B cell (primary cell): ENCODE results near the gene STMP1. TPM values are rescaled to one million over a fixed set of nuclear protein-coding genes. Genes with fewer than 3 reads are reported as not detected.

Source experiments
- ATAC-seq: fragments of 200-7000 bp; cut with Tn5 transposase; one replicate; pipeline ENCODE4 v1.10.0; 2021; ENCODE audit warnings: low read depth, mild to moderate bottlenecking, moderate number of reproducible peaks, moderate library complexity
- CTCF ChIA-PET: fragments of 350-600 bp; sonication (Branson Sonifier 250); formaldehyde crosslinking; loops from one replicate; lab custom pipeline; 2021; ENCODE audit warnings: antibody characterized with exemption, inconsistent platforms; lab: Charles Lee
- POLR2A ChIA-PET: fragments of 350-600 bp; sonication (Branson Sonifier 250); formaldehyde crosslinking; loops from one replicate; lab custom pipeline; 2021; ENCODE audit warnings: antibody characterized with exemption; lab: Charles Lee
- DNase-seq: peaks from one replicate; pipeline ENCODE4 v3.0.0; 2013
- H2AFZ ChIP-seq: 2 replicates; pipeline ENCODE4 v1.6.1; 2012; ENCODE audit warnings: mild to moderate bottlenecking, low read depth, low read length; ENCODE audit not compliant: insufficient read depth, poor library complexity, severe bottlenecking
- H3K27ac ChIP-seq, 2 donors: 1 replicate in 1 of 2; 2 replicates in 1 of 2; pipeline ENCODE4 v1.5.1; 2012 to 2013; ENCODE audit warnings: low read length in 2 of 2, mild to moderate bottlenecking in 2 of 2, moderate library complexity in 1 of 2
- H3K27me3 ChIP-seq, 4 experiments: fragments of 200-600 bp in 1 of 4; sonication (generic) in 1 of 4; replicated peaks in 1 of 4; 1 replicate in 2 of 4; 2 replicates in 2 of 4; pipeline versions ENCODE4 v1.6.1 to v1.7.0; 2013 to 2016; ENCODE audit warnings: low read length in 3 of 4, mild to moderate bottlenecking in 2 of 4, mixed read lengths in 1 of 4, moderate library complexity in 1 of 4; ENCODE audit not compliant: insufficient read depth in 4 of 4, control insufficient read depth in 3 of 4; ENCODE audit errors: control extremely low read depth in 1 of 4
- H3K36me3 ChIP-seq, 2 experiments: replicated peaks in 1 of 2; 1 replicate in 1 of 2; 2 replicates in 1 of 2; pipeline versions ENCODE4 v1.6.1 to v1.7.1; 2013; ENCODE audit warnings: low read length in 1 of 2; ENCODE audit not compliant: insufficient read depth in 2 of 2, control insufficient read depth in 1 of 2; ENCODE audit errors: control extremely low read depth in 1 of 2, extremely low read depth in 1 of 2
- H3K4me1 ChIP-seq, 2 donors: fragments of 200-600 bp in 1 of 2; sonication (generic) in 1 of 2; 1 replicate in 1 of 2; 2 replicates in 1 of 2; pipeline versions ENCODE4 v1.5.1 to v1.6.1; 2013 to 2017; ENCODE audit warnings: low read length in 2 of 2; ENCODE audit not compliant: control insufficient read depth in 2 of 2, insufficient read depth in 2 of 2
- H3K4me2 ChIP-seq: replicated peaks from 2 replicates; pipeline ENCODE3; 2012; ENCODE audit warnings: mild to moderate bottlenecking, low read depth, low read length; ENCODE audit not compliant: poor library complexity, severe bottlenecking
- H3K4me3 ChIP-seq, 5 experiments: fragments of 200-600 bp in 1 of 5; sonication (generic) in 1 of 5; 1 replicate in 3 of 5; 2 replicates in 2 of 5; pipeline versions ENCODE4 v1.5.1 to v1.7.0; 2011 to 2016; ENCODE audit warnings: low read length in 4 of 5, mild to moderate bottlenecking in 4 of 5, low read depth in 2 of 5, control low read depth in 1 of 5, moderate library complexity in 1 of 5; ENCODE audit not compliant: insufficient read depth in 1 of 5; ENCODE audit errors: control extremely low read depth in 1 of 5, extremely low read depth in 1 of 5
- H3K79me2 ChIP-seq: fragments of 200-600 bp; sonication (generic); one replicate; pipeline ENCODE4 v1.6.0; 2016; ENCODE audit warnings: low read length; ENCODE audit not compliant: control insufficient read depth, insufficient read depth
- H3K9ac ChIP-seq: fragments of 200-600 bp; sonication (generic); 2 replicates; pipeline ENCODE4 v1.6.1; 2017; ENCODE audit warnings: mild to moderate bottlenecking, low read length, moderate library complexity
- H3K9me3 ChIP-seq, 3 donors: one replicate each; pipeline versions ENCODE4 v1.6.1 to v1.7.1; 2013; ENCODE audit warnings: low read length in 2 of 3; ENCODE audit not compliant: control insufficient read depth in 2 of 3, insufficient read depth in 1 of 3; ENCODE audit errors: control extremely low read depth in 1 of 3
- H4K20me1 ChIP-seq: 2 replicates; pipeline ENCODE4 v1.6.0; 2012; ENCODE audit warnings: mild to moderate bottlenecking, low read length; ENCODE audit not compliant: insufficient read depth, control insufficient read depth, poor library complexity, severe bottlenecking
- H3K27ac Mint-ChIP-seq: one replicate; pipeline ENCODE4 v1.8.0; 2021; ENCODE audit warnings: mixed read lengths
- H3K27me3 Mint-ChIP-seq: one replicate; pipeline ENCODE4 v1.8.0; 2021; ENCODE audit warnings: mixed read lengths
- H3K4me1 Mint-ChIP-seq: one replicate; pipeline ENCODE4 v1.8.0; 2021; ENCODE audit warnings: mixed read lengths
- H3K4me3 Mint-ChIP-seq: one replicate; pipeline ENCODE4 v1.8.0; 2021; ENCODE audit warnings: mixed read lengths
- H3K9me3 Mint-ChIP-seq: one replicate; pipeline ENCODE4 v1.8.0; 2022; ENCODE audit warnings: mixed read lengths; ENCODE audit not compliant: insufficient read depth
- CTCF ChIP-seq: fragments of 200-600 bp; IDR thresholded peaks from one replicate; pipeline ENCODE4 v1.8.0; 2022; ENCODE audit warnings: antibody characterized with exemption, mild to moderate bottlenecking
- EZH2 ChIP-seq: IDR thresholded peaks from 2 replicates; pipeline ENCODE4 v1.6.1; 2012; ENCODE audit warnings: borderline replicate concordance, low read depth, mild to moderate bottlenecking, moderate library complexity, low read length; ENCODE audit not compliant: insufficient read depth, poor library complexity, severe bottlenecking
- WGBS: methylation state at CpG from one replicate; pipeline ENCODE4 v1.1.5; 2013; ENCODE audit warnings: missing lambda C conversion rate; ENCODE audit not compliant: insufficient coverage; 5-methylcytosine and 5-hydroxymethylcytosine counted together
- intact Hi-C: fragments of 100-400 bp; cut with micrococcal nuclease; formaldehyde crosslinking; loops from one replicate; pipeline ENCODE4 v1.10.0; 2022
- polyA plus RNA-seq: library from polyadenylated mRNA; depleted of rRNA; stranded (reverse); fragments of >200 nt; gene quantifications from 2 replicates; pipeline ENCODE4 v1.2.3, GENCODE V29; 2012
- total RNA-seq, 2 donors: library from RNA; stranded (reverse); fragments of 120-200 nt in 1 of 2; gene quantifications; 1 replicate in 1 of 2; 2 replicates in 1 of 2; pipeline versions ENCODE4 v1.2.3 to v1.2.4, GENCODE V29; 2013 to 2022

STMP1 gene
- total and polyA plus RNA-seq, 2 donors (not counting 1 experiment from before 2014, with no cell fraction given), result 11.0 to 33.5 TPM

DNA sequence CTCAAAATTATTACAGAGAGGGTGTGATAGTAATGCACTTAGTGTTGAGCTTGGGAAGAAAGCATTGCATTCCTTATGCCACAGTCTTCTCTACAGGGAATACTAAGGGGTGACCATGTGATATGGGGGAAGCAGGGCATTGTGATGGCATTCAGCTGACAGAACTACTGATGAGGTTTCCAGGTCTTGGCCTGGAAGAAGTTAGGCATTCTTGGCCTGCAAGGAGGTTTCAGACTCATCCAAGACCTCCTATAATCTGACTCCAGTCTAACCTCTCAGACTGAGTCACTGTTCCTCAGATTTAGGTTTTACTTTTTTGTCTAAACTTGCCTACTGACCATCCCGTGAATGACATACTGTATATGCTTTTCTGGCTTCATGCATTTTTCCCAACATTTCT, 7.9 kb downstream of the STMP1 start:
- no peak overlapping the region for H3K4me2 ChIP-seq
- Mint-ChIP-seq H3K27ac (no peak overlapping the region), H3K4me1 (peaks cover 34% of the 10 kb centered on the region), H3K9me3 (no peaks in the 10 kb centered on the region), H3K4me3 (no peak overlapping the region), H3K27me3 (no peaks in the 10 kb centered on the region)
- H3K4me3 ChIP-seq, result no peak overlapping the region
- DNase-seq (no peak), ATAC-seq (no peak)
- no peak overlapping the region for H3K9ac ChIP-seq
- H3K9me3 ChIP-seq, result no peaks in the 10 kb centered on the region
- peaks cover 4 to 13% of the 10 kb centered on the region in 2 donors for H3K4me1 ChIP-seq
- WGBS, result no CpG with 5 or more reads among the region's 1 CpG
- ChIA-PET CTCF (interaction anchor here (1.9 kb wide), 1 partner anchor 11 kb away, joined by 4 read pairs; no protein-coding TSS in a partner anchor), POLR2A (no interaction called here)
- H3K79me2 ChIP-seq, result peaks cover 57% of the 10 kb centered on the region
- H3K27ac ChIP-seq, result no peak overlapping the region
- peaks cover 33% of the 10 kb centered on the region for H4K20me1 ChIP-seq
- no peak for TF ChIP-seq CTCF
- no peak for TF ChIP-seq EZH2
- no peaks in the 10 kb centered on the region for H3K27me3 ChIP-seq
- H2AFZ ChIP-seq, result no peak overlapping the region
- H3K36me3 ChIP-seq, result peaks cover 3 to 27% of the 10 kb centered on the region in 2 experiments
- intact Hi-C loops, result no loop called here

DNA sequence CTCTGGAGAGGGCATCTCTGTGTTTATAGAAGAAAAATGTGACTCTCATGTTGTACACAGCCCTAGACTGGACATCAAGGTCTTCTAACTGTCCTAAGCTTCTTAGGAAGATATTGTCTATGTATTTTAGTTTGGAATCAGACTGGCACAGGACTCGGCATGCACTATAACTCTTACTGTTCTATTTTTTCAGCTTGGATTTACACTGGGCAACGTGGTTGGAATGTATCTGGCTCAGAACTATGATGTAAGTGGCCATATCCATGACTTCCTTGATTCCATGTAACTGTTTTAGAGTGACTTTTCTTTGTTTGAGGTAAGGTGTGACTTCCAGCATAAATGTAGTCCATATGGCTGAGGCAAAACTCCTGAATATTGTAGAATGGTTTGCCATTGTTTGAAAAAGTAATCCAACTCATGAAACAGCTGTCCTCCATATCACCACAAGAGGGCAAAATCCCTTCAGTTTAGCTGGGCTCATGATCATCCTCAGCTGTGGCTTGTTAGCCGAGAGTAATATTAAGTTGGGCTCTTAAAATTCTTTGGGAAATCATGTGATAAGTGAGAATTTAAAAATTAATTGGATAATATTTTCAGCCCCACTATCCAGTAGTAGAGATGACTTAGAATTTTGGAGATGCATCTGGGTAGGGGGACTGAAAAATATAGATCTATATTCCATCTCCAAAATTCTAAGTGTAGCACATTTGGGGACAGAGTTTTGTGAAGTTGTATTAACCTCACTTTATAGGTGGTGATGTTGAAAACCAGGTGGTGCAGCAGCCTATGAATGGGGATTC, 10.4 kb downstream of the STMP1 start:
- Histone ChIP-seq H4K20me1 (peaks cover 31% of the 10 kb centered on the region), H3K9me3 (no peaks in the 10 kb centered on the region), H2AFZ (no peak overlapping the region), H3K36me3 (peaks cover 6 to 50% of the 10 kb centered on the region in 2 experiments), H3K27me3 (no peaks in the 10 kb centered on the region), H3K4me2 (no peak overlapping the region), H3K4me1 (no peaks in the 10 kb centered on the region), H3K4me3 (no peak overlapping the region), H3K27ac (no peak overlapping the region), H3K79me2 (peaks cover 40% of the 10 kb centered on the region), H3K9ac (no peak overlapping the region)
- Mint-ChIP-seq H3K4me3 (no peak overlapping the region), H3K27ac (no peak overlapping the region), H3K27me3 (no peaks in the 10 kb centered on the region), H3K9me3 (no peaks in the 10 kb centered on the region), H3K4me1 (peaks cover 21% of the 10 kb centered on the region)
- whole genome bisulfite sequencing, result no CpG with 5 or more reads among the region's 3 CpGs
- TF ChIP-seq CTCF (peak; percentile 72), EZH2 (no peak)
- DNase-seq (peak; percentile 34), ATAC-seq (no peak)
- CTCF ChIA-PET, result interaction anchor here (0.7 to 2.5 kb wide), 13 partner anchors 8 to 392 kb away, joined by 3 to 12 read pairs (median 4); partner anchors contain the start of gene STMP1
- POLR2A ChIA-PET, result no interaction called here
- intact Hi-C loops, result no loop called here
